GM21576 (cell line): ENCODE results near the gene RBPMS2.
"Not testable (repeated sequence)": the region's sequence is repeated elsewhere in the genome, so short reads cannot be mapped to it uniquely, and the experiment has no call there.

Experiments
- ATAC-seq: cut with Tn5 transposase; IDR thresholded peaks from one replicate; pipeline ENCODE4 v1.9.1; 2021; ENCODE audit warnings: mild to moderate bottlenecking, moderate library complexity; ENCODE audit not compliant: unreplicated experiment

RBPMS2 gene

GRCh38 chr15:64775551-64776401 lies at the start of gene RBPMS2:
Gene RBPMS2, minus strand, starts transcription at chr15:64775589. Its CDS starts 270 bp downstream, at chr15:64775319.
- no peak for ATAC-seq

GRCh38 chr15:64824929-64825430 lies 49.6 kb upstream of the RBPMS2 start:
- no peak for ATAC-seq

GRCh38 chr15:64816452-64816851 lies 41.1 kb upstream of the RBPMS2 start:
- no peak for ATAC-seq

- not testable (repeated sequence) for ATAC-seq
Measured at GRCh38 chr15:64814965-64815364, 39.6 kb upstream of the RBPMS2 start.

- not testable (repeated sequence) for ATAC-seq
Measured at GRCh38 chr15:64814283-64814682, 38.9 kb upstream of the RBPMS2 start.

GRCh38 chr15:64813075-64813474 lies 37.7 kb upstream of the RBPMS2 start:
- no peak for ATAC-seq

GRCh38 chr15:64810497-64811326 lies 35.3 kb upstream of the RBPMS2 start:
- no peak for ATAC-seq

- no peak for ATAC-seq
Measured at GRCh38 chr15:64809649-64810496, 34.5 kb upstream of the RBPMS2 start.

GRCh38 chr15:64808785-64809453 lies 33.5 kb upstream of the RBPMS2 start:
- no peak for ATAC-seq

- ATAC-seq: no peak
Measured at GRCh38 chr15:64807751-64808222, 32.4 kb upstream of the RBPMS2 start.

- ATAC-seq: no peak
Measured at GRCh38 chr15:64807051-64807749, 31.8 kb upstream of the RBPMS2 start.

GRCh38 chr15:64806509-64806908 lies 31.1 kb upstream of the RBPMS2 start:
- ATAC-seq: no peak

- no peak for ATAC-seq
Measured at GRCh38 chr15:64804619-64805018, 29.2 kb upstream of the RBPMS2 start.

GRCh38 chr15:64803526-64803925 lies 28.1 kb upstream of the RBPMS2 start:
- no peak for ATAC-seq

GRCh38 chr15:64800476-64800875 lies 25.1 kb upstream of the RBPMS2 start:
- ATAC-seq: no peak

GRCh38 chr15:64798905-64799304 lies 23.5 kb upstream of the RBPMS2 start:
- not testable (repeated sequence) for ATAC-seq

GRCh38 chr15:64795921-64796320 lies 20.5 kb upstream of the RBPMS2 start:
- ATAC-seq: not testable (repeated sequence)

- ATAC-seq: not testable (repeated sequence)
Measured at GRCh38 chr15:64795299-64795698, 19.9 kb upstream of the RBPMS2 start.

GRCh38 chr15:64792282-64792681 lies 16.9 kb upstream of the RBPMS2 start:
- no peak for ATAC-seq
